OCI-LY1 (cell line): ENCODE results near the gene ZFYVE21.

Experiments used
- H2AFZ ChIP-seq: fragments of 200-600 bp; sonication (generic), shearing (Covaris generic); 2 replicates; pipeline ENCODE4 v1.6.0; 2014; ENCODE audit warnings: antibody characterized with exemption, mild to moderate bottlenecking, low read length
- H3F3A ChIP-seq: fragments of 200-600 bp; sonication (generic), shearing (Covaris generic); 2 replicates; pipeline ENCODE4 v1.6.0; 2014; ENCODE audit warnings: mild to moderate bottlenecking, antibody characterized with exemption, low read length, moderate library complexity; ENCODE audit not compliant: insufficient read depth
- H3K27ac ChIP-seq: fragments of 200-600 bp; sonication (generic); 2 replicates; pipeline ENCODE4 v1.5.1; 2014; ENCODE audit warnings: low read length, mixed run types, mild to moderate bottlenecking, low read depth; ENCODE audit not compliant: poor library complexity, severe bottlenecking
- H3K27me3 ChIP-seq: fragments of 200-600 bp; sonication (generic); 2 replicates; pipeline ENCODE4 v1.6.0; 2014; ENCODE audit warnings: antibody characterized with exemption, mild to moderate bottlenecking, low read length, moderate library complexity; ENCODE audit not compliant: insufficient read depth
- H3K36me3 ChIP-seq: fragments of 200-600 bp; sonication (generic); 2 replicates; pipeline ENCODE4 v1.6.1; 2014; ENCODE audit warnings: mild to moderate bottlenecking, antibody characterized with exemption, low read length, moderate library complexity, mixed read lengths; ENCODE audit not compliant: insufficient read depth
- H3K4me1 ChIP-seq: fragments of 200-600 bp; sonication (generic); 2 replicates; pipeline ENCODE4 v1.5.1; 2014; ENCODE audit warnings: mild to moderate bottlenecking, low read length, moderate library complexity; ENCODE audit not compliant: insufficient read depth, severe bottlenecking
- H3K4me2 ChIP-seq: fragments of 200-600 bp; sonication (generic), shearing (Covaris generic); 2 replicates; pipeline ENCODE4 v1.6.1; 2014; ENCODE audit warnings: low read length
- H3K4me3 ChIP-seq: fragments of 200-600 bp; sonication (generic); 2 replicates; pipeline ENCODE4 v1.5.1; 2014; ENCODE audit warnings: low read length, low read depth, mild to moderate bottlenecking, mixed read lengths; ENCODE audit not compliant: poor library complexity, severe bottlenecking
- H3K79me2 ChIP-seq: fragments of 200-600 bp; shearing (Covaris generic); 2 replicates; pipeline ENCODE4 v1.6.1; 2016; ENCODE audit warnings: mixed run types, low read length, mixed read lengths; ENCODE audit not compliant: insufficient read depth
- H3K9ac ChIP-seq: fragments of 200-600 bp; sonication (generic), shearing (Covaris generic); 2 replicates; pipeline ENCODE4 v1.6.1; 2014; ENCODE audit warnings: mild to moderate bottlenecking, low read length, mixed read lengths
- H3K9me2 ChIP-seq: fragments of 200-600 bp; sonication (generic), shearing (Covaris generic); 2 replicates; pipeline ENCODE4 v1.6.1; 2014; ENCODE audit warnings: low read depth, mild to moderate bottlenecking, low read length, mixed read lengths
- H3K9me3 ChIP-seq: fragments of 200-600 bp; shearing (Covaris generic); 2 replicates; pipeline ENCODE4 v1.6.1; 2014; ENCODE audit warnings: low read length, mixed read lengths
- H4K20me1 ChIP-seq: fragments of 200-600 bp; sonication (generic), shearing (Covaris generic); 2 replicates; pipeline ENCODE4 v1.6.0; 2016; ENCODE audit warnings: mild to moderate bottlenecking, low read length; ENCODE audit not compliant: insufficient read depth
- EZH2 ChIP-seq: fragments of 200-600 bp; sonication (generic), shearing (Covaris generic); IDR thresholded peaks from 2 replicates; pipeline ENCODE4 v1.8.0; 2017; ENCODE audit warnings: borderline replicate concordance, mixed run types, mild to moderate bottlenecking, antibody characterized with exemption, low read length, moderate library complexity, mixed read lengths
- TF ChIP-seq, protein P1 (sequence below): fragments of 200-600 bp; sonication (generic), shearing (Covaris generic); IDR thresholded peaks from 2 replicates; pipeline ENCODE4 v1.5.1; 2017; ENCODE audit warnings: mild to moderate bottlenecking, antibody characterized with exemption, low read length, moderate library complexity, mixed read lengths

The ZFYVE21 gene

DNA sequence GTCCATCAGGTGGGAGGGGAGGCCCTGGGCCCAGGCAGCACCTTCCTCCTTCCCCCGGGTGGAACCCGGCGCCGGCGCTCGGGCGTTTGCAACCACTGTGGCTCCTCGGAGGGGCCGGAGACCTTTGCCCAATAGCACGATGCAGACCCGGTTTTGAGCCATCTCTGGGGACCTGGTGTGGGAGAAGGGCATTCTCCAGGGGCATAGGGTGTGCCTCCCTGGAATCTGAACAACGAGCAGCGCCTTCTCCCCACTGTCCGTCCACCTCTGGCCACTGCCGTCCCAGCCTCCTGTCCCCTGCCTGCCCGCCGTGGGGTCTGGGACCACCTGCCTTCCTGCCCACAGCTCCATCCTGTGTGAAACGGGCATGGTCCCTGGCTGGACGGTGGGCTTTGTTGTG lies 12.5 kb downstream of the ZFYVE21 start:
- Histone ChIP-seq H3K27me3 (no peaks in the 10 kb centered on the region), H3K36me3 (peaks cover 48% of the 10 kb centered on the region), H3K9me3 (no peaks in the 10 kb centered on the region), H2AFZ (no peak overlapping the region), H3K9ac (no peak overlapping the region), H3K4me2 (no peak overlapping the region), H3K9me2 (no peaks in the 10 kb centered on the region), H3K79me2 (no peaks in the 10 kb centered on the region), H3K4me1 (no peaks in the 10 kb centered on the region), H3K27ac (no peak overlapping the region), H4K20me1 (no peaks in the 10 kb centered on the region), H3K4me3 (no peak overlapping the region), H3F3A (no peaks in the 10 kb centered on the region)
- TF ChIP-seq, protein P1, sequence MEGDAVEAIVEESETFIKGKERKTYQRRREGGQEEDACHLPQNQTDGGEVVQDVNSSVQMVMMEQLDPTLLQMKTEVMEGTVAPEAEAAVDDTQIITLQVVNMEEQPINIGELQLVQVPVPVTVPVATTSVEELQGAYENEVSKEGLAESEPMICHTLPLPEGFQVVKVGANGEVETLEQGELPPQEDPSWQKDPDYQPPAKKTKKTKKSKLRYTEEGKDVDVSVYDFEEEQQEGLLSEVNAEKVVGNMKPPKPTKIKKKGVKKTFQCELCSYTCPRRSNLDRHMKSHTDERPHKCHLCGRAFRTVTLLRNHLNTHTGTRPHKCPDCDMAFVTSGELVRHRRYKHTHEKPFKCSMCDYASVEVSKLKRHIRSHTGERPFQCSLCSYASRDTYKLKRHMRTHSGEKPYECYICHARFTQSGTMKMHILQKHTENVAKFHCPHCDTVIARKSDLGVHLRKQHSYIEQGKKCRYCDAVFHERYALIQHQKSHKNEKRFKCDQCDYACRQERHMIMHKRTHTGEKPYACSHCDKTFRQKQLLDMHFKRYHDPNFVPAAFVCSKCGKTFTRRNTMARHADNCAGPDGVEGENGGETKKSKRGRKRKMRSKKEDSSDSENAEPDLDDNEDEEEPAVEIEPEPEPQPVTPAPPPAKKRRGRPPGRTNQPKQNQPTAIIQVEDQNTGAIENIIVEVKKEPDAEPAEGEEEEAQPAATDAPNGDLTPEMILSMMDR, result no peak

DNA sequence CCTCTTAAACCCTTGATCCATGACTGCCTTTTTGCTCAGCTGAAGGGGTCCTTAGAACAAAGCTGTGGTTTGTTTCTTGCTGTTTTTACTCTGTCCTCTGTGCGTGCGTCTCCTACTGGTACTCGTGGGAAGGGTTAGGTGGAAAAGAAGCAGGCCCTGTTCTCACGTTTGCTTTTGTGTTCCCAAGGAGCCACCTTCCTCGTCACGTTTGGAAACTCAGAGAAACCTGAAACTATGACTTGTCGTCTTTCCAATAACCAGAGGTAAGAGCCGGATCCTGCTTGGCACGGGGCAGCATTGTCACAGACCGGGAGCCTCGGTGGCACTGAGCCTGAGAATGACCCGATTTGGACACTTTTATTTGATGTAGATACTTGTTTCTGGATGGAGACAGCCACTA lies 13.1 kb downstream of the ZFYVE21 start:
- Histone ChIP-seq H3K27ac (no peak overlapping the region), H3K79me2 (no peaks in the 10 kb centered on the region), H3K4me1 (no peaks in the 10 kb centered on the region), H3K4me3 (no peak overlapping the region), H3K9me2 (no peaks in the 10 kb centered on the region), H4K20me1 (no peaks in the 10 kb centered on the region), H3K4me2 (no peak overlapping the region), H3K9ac (no peak overlapping the region), H3F3A (no peaks in the 10 kb centered on the region), H3K27me3 (no peaks in the 10 kb centered on the region), H3K36me3 (peaks cover 54% of the 10 kb centered on the region), H3K9me3 (no peaks in the 10 kb centered on the region), H2AFZ (no peak overlapping the region)
- TF ChIP-seq, protein P1, result no peak
- no peak for TF ChIP-seq EZH2

DNA sequence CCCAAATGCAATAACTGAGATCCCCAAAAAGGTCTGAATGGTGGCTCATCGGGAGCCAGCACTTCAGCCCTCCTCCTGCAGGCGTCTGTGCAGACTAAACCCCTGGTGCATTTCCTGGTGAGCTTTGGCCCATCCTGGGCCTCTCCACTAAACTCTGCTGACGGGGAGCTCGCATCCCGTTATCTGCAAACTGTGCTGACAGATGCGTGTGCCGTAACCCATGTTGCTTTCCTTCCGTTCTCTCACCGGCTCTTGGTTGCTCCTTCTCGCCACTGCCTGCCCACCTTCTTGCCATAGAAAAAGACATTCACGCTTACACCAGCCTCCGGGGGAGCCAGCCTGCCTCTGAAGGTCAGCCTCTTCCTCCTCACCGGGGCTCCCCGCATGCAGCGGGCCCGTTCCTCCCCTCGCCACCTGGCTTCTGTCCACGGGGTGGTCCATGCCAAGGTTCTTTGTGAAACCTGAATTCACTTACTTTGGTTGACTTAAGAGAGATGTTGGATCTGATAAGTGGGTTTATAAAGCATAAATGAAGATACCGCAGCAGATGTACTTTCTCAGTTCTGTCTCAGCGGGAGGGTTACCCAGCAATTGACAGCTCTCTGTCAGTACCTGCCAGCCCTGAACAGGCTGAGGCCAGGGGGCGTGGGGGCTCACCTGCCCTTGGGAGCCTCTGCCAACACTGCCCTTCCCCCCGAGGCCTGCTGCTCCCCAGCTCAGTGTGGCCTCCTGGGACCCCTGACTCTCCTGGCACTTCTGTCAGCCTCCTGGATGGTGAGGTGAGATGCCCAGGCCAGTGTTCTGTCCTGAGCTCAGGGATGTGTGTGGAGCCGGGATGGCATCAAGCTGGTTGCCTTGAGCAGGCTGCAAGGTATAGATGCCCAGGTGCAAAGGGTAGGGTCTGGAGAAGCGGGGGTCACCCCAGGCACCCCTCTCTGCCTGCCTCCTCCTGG lies 14.2 kb downstream of the ZFYVE21 start:
- no peaks in the 10 kb centered on the region for H3K9me2 ChIP-seq
- no peaks in the 10 kb centered on the region for H3K9me3 ChIP-seq
- no peak overlapping the region for H3K9ac ChIP-seq
- TF ChIP-seq, protein P1, result no peak
- no peak for TF ChIP-seq EZH2
- H3K4me3 ChIP-seq, result no peak overlapping the region
- H3K79me2 ChIP-seq, result no peaks in the 10 kb centered on the region
- no peaks in the 10 kb centered on the region for H3K27me3 ChIP-seq
- H3K4me2 ChIP-seq, result no peak overlapping the region
- peaks cover 62% of the 10 kb centered on the region for H3K36me3 ChIP-seq
- no peaks in the 10 kb centered on the region for H4K20me1 ChIP-seq
- H2AFZ ChIP-seq, result no peak overlapping the region
- H3K4me1 ChIP-seq, result no peaks in the 10 kb centered on the region
- no peak overlapping the region for H3K27ac ChIP-seq
- H3F3A ChIP-seq, result no peaks in the 10 kb centered on the region
